HuH-7.5 (cell line): ENCODE results near the gene PHF21A.
"Not testable (repeated sequence)": the region's sequence is repeated elsewhere in the genome, so short reads cannot be mapped to it uniquely, and the experiment has no call there.

Source experiments
- DNase-seq: peaks from one replicate; pipeline ENCODE4 v3.0.0; 2011; ENCODE audit warnings: low spot score

The PHF21A gene

GRCh38 chr11:46034041-46034440, 87.2 kb downstream of the PHF21A start:
- DNase-seq = no peak

- no peak for DNase-seq
Observed at GRCh38 chr11:46026606-46027293, 94.5 kb downstream of the PHF21A start.

- no peak for DNase-seq
Observed at GRCh38 chr11:46020084-46020599, 101.1 kb downstream of the PHF21A start.

DNA sequence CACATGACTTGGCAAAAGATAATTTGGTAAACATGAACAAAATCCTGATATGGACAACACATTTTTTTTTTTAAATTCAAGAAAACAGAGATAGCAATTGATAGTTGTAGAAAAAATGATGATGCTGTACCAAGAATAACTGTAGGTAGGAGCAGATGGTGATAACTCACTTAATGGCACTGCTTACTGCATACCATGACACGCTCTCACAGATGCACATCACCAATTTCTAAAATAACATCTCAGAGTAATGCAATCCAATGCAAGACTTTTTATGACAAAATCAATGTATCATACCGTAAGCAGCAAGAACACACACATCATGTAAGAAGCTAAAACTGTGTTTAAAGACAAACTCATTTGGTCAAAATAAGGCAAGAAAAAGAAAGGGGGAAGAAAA, 102.6 kb downstream of the PHF21A start:
- no peak for DNase-seq

- no peak for DNase-seq
Observed at GRCh38 chr11:46017341-46017740, 103.9 kb downstream of the PHF21A start.

- no peak for DNase-seq
Observed at GRCh38 chr11:46015941-46016340, 105.3 kb downstream of the PHF21A start.

DNA sequence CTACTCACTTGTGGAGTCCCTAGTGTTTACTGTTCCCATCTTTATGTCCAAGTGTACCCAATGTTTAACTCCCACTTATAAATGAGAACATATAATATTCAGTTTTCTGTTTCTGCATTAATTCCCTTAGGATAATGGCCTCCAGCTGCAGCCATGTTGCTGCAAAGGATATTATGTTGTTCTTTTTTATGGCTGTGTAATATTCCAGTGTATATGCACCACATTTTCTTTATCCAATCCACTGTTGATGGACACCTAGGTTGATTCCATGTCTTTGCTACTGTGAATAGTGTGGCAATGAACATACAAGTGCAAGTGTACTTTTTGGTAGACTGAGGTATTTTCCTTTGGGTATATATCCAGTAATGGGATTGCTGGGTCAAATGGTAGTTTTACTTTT, 107.1 kb downstream of the PHF21A start:
- not testable (repeated sequence) for DNase-seq

DNA sequence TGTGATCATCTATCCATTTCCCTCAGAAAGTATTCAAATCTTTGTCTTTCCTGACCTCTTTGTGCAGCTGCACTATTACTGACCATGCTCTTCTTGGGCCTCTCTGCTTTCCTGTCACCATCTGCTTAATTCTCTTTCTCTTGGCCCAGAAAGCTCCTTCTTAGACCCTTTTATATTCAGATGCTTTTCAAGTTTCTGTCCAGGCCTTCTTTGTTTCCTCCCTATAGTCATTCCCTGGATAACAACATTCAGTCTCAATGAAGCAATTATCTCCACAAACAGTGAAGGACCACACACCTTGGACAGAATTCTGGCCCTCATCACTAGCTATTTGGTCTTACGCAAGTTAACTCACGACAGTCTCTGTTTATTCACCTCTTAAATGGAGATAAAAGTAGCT, 109.1 kb downstream of the PHF21A start:
- DNase-seq = no peak

GRCh38 chr11:46010100-46010499, 111.2 kb downstream of the PHF21A start:
- no peak for DNase-seq

DNA sequence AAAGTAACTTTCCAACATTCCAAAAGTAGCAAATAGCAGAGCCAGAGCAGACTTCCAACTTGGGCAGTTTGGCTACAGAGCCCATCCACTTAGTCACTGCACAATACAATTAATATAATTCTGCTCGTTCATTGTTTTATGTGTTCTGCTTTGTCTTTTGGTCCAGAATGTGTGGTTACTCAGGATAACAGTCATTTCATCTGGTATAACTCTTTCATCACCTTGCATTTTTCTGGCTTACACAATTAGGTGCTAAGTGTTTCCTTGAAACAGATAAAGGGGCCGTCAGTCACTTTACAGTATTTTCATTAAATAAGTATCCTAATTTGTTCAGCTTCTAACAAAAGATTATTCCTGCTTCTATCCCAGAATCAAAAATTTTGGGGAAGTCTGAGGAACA, 111.6 kb downstream of the PHF21A start:
- no peak for DNase-seq

DNA sequence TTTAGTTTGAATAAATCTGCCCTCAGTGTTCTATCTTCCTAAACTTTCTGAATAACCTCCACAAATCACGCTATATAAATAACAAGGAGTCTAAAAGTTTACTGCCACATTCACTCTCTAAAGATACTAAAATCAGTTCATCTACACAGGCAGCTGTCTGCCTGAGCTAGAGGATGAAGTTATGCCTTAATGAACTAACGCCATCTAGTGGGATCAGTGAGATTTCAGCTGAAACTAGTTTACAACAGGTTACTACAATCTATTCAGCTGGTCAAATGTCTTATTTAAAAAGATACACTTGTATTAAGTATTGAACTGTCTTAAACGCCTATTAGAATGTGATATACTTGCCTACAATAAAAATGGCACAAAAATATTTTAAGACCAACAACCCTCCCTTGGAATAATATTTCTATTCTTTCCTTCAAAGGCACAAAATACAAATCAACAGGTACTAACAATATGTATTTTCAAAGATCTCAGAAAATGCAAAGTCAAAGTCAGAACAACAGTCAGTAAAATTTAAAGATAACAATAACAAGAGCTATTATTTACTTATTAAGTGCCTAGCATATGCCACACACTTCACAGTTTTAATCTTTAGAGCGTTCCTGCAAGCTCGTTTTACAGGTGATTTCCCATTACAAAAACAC, 114.7 kb downstream of the PHF21A start:
- DNase-seq = peak; percentile 27

GRCh38 chr11:46003572-46003971, 117.7 kb downstream of the PHF21A start:
- DNase-seq = no peak

DNA sequence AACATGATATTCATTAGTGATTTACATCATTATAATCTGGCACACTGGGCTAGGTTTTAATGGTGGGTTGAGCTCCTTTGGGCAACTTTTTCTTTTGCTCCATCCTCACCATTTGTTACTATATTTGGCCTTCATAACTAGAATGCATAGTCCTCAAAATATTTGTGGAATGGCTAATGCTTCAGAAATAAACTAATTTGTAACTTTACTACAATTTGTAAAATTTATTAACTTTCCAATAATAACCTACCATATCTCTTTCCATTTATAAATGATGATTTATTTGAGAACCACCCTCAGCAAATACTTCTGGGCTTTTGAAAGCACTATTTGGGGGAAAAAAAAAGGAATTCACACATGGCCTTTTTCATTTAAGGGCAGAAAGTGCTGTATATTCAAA, 119.1 kb downstream of the PHF21A start:
- DNase-seq = no peak

DNA sequence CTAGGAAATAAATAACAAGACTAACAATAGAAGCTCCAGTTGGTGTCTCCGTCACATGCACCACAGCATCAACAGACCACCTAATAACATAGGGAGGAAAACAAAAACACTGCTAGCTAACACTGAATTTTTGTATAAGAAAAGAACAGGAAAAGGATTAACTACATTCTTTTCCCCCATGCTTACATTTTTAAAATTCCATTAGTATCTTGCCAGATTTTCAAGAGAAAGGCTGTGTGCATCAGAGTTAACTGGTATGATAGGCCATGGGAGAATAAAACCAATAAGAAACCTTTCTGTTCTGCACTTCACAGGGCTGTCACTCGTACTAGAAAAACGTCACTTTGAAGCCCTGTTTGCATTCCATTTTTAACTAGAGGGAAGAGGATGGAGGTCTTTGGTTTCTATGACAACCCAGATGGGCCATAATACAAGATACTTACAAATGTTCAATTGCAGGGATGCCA, 119.8 kb downstream of the PHF21A start:
- DNase-seq = no peak

DNA sequence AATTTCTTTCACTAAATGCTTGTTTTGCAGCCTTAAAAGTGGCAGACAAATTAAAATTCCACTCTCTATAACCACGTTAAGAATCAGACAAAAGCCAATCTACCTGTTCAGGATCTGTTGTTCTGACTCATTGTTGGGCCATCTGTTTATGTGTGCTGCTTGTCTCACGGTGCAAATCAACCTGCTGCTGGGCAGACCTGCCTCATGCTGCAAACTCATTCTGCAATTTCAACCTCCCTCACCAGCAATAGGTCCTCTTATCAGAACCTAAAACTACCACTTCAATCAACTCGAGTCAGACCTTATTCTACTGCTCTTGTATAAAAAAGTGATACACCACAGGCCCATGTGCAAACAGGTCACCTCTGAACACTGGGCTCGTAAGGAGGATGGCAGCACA, 123.7 kb downstream of the PHF21A start:
- no peak for DNase-seq

- DNase-seq = no peak
Observed at GRCh38 chr11:45995342-45995734, 125.9 kb downstream of the PHF21A start.

DNA sequence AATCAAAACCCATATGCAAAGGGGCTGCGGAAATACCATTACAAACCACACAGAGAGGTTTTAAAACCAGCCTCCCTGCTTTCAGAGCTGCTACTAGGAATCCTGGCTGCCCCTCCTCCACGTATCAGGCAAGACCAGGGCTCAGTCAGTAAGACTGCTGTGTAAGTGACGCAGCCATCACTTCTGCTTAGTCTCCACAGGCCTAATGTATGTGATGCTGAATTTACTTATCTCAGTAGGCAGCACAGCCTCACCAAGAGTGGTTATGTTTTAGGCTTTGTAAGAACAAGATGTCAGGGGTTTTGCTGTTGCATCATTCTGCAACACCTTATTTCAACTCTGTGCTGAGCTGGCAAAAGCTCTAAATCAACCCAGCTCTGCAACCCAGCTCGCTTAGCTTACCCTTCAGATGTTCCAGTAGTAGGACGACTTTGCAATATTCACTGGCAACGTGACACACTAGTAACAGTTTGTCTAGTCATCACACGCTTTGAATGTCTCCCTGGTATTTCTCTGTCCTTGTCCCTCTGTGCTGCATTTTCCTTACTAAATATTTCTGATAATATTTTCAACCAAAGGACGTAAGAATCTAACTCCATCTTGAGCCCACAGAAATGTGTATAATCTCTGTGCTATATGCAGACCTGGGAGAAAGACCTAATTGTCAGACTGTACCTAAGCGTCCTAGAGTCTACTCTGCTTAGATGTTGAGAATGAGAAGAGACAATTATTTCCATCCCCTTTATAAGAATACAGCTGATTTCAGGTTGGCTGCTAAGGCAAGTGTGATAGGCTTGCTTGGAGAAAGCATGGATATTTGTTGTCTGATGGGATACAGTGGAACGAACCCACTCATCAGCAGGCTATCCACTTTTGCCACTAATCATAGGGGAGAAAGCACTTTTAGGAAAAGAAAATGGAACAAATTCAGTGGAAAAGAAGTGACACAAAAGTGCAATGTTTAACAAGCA, 126.6 kb downstream of the PHF21A start:
- no peak for DNase-seq

GRCh38 chr11:45993531-45994001, 127.7 kb downstream of the PHF21A start:
- DNase-seq = no peak

GRCh38 chr11:45988921-45989320, 132.3 kb downstream of the PHF21A start:
- no peak for DNase-seq

- no peak for DNase-seq
Observed at GRCh38 chr11:45985212-45985611, 136.0 kb downstream of the PHF21A start.

GRCh38 chr11:45984192-45984591, 137.1 kb downstream of the PHF21A start:
- no peak for DNase-seq

DNA sequence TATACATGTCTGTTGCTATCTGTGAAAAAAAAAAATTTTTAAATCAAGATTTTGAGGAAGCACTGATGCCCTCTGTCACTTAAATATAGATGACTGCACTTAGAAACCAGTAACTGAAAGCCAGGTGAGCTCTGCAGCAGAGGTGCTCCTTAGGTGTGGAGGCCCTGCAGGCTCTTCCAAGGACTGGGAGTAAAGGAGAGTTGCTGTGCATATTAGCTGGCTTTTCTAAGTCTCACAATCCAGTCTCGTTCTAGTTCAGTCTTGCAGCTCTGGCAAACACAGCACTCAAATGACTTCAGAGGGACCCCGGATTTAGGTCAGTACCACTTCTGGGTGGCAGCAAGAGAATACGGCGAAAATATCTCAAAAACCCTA, 137.8 kb downstream of the PHF21A start:
- DNase-seq = no peak
